GM04503 (cell line): Measurements from ENCODE around the gene FRAT1.
"Not testable (repeated sequence)": the region's sequence is repeated elsewhere in the genome, so short reads cannot be mapped to it uniquely, and the experiment has no call there.

Experiments used
- DNase-seq: peaks from one replicate; pipeline ENCODE4 v3.0.0-alpha.2; 2012; ENCODE audit warnings: low read depth

FRAT1 gene

GRCh38 chr10:97334370-97335175 is 15.5 kb downstream of the FRAT1 start, which contains the start of gene FRAT2:
Gene FRAT2 (minus strand): TSS chr10:97334729. CDS start chr10:97334572, 157 bp downstream.
- peak; percentile 37 for DNase-seq

GRCh38 chr10:97335188-97335619 is 16.1 kb downstream of the FRAT1 start:
- no peak for DNase-seq

GRCh38 chr10:97336006-97336405 is 16.9 kb downstream of the FRAT1 start:
- no peak for DNase-seq

GRCh38 chr10:97336446-97336845 is 17.4 kb downstream of the FRAT1 start:
- no peak for DNase-seq

- no peak for DNase-seq
Measured at GRCh38 chr10:97336942-97337831, 18.1 kb downstream of the FRAT1 start.

- DNase-seq, result no peak
Measured at GRCh38 chr10:97338041-97338440, 19.0 kb downstream of the FRAT1 start.

- DNase-seq, result no peak
Measured at GRCh38 chr10:97341416-97341815, 22.3 kb downstream of the FRAT1 start.

GRCh38 chr10:97343664-97344063 is 24.6 kb downstream of the FRAT1 start:
- not testable (repeated sequence) for DNase-seq

- DNase-seq, result no peak
Measured at GRCh38 chr10:97347317-97347716, 28.2 kb downstream of the FRAT1 start.

- no peak for DNase-seq
Measured at GRCh38 chr10:97349752-97350513, 30.9 kb downstream of the FRAT1 start.

- DNase-seq, result no peak
Measured at GRCh38 chr10:97353945-97354344, 34.9 kb downstream of the FRAT1 start.

GRCh38 chr10:97355571-97355975 is 36.5 kb downstream of the FRAT1 start:
- DNase-seq, result no peak

- peak; percentile 37 for DNase-seq
Measured at GRCh38 chr10:97356318-97356914, 37.3 kb downstream of the FRAT1 start.

- no peak for DNase-seq
Measured at GRCh38 chr10:97356918-97357317, 37.8 kb downstream of the FRAT1 start.

- no peak for DNase-seq
Measured at GRCh38 chr10:97358349-97358748, 39.3 kb downstream of the FRAT1 start.

- DNase-seq, result no peak
Measured at GRCh38 chr10:97358781-97359180, 39.7 kb downstream of the FRAT1 start.

GRCh38 chr10:97360705-97361536 is 41.9 kb downstream of the FRAT1 start:
- no peak for DNase-seq

- no peak for DNase-seq
Measured at GRCh38 chr10:97361537-97361901, 42.4 kb downstream of the FRAT1 start.

GRCh38 chr10:97362310-97363033 is 43.4 kb downstream of the FRAT1 start:
- DNase-seq, result no peak

GRCh38 chr10:97363071-97363470 is 44.0 kb downstream of the FRAT1 start:
- no peak for DNase-seq
